ENCODE measurements around the gene TARS3.

Gene TARS3

GRCh38 chr15:101733545-101733944, 9.3 kb upstream of the TARS3 start:
- H3K4me3 ChIP-seq (replicated peaks; ENCODE audit: low read depth, low read length), result no peak overlapping the region
- no peak for DNase-seq (ENCODE audit: extremely low read depth, low read depth)
- TF ChIP-seq CTCF (IDR thresholded peaks at IDR 0.05; ENCODE audit: low read depth, low read length, missing control alignments), result no peak

DNA sequence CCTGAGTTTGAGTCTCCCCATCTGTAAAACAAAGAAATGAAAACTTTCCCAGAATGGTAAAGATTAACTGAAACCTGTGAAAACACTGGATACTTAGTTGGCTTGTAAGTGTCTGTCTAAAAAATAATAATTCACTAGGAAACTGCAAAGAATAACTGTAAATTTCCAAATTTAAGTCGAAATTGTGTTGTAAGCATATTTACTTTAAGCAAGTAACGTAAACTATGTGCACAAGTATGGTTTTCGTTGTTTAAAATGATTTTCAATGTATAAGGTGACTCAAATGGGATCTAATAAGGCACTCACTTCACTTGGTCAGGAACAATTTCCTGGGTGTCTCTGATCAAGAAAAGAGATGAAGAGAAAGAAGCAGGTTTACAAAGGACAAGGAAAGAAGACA, 8.5 kb upstream of the TARS3 start:
- no peak overlapping the region for H3K4me3 ChIP-seq (replicated peaks; ENCODE audit: low read depth, low read length)
- TF ChIP-seq CTCF (IDR thresholded peaks at IDR 0.05; ENCODE audit: low read depth, low read length, missing control alignments), result no peak
- DNase-seq (ENCODE audit: extremely low read depth, low read depth), result no peak

DNA sequence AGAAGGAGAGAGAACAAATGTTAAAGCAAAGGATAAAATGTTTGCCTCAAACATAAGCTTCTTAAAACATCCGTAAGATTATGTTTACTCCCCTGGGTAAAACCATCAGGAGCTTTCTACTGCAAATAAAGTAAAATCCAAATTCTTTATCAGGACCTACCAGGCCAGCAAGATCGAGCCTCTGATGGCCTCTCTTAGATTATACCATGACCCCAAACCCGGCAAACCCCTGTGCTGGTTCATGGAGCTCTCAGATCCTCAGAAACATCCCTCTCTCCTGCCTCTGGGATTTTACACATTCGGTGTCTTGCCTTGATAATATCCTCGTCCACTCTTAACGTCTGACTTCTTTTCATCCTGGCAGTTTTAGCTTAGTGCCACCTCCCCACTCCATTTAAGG, 7.5 kb upstream of the TARS3 start:
- DNase-seq (ENCODE audit: extremely low read depth, low read depth), result no peak
- no peak overlapping the region for H3K4me3 ChIP-seq (replicated peaks; ENCODE audit: low read depth, low read length)
- TF ChIP-seq CTCF (IDR thresholded peaks at IDR 0.05; ENCODE audit: low read depth, low read length, missing control alignments), result no peak

DNA sequence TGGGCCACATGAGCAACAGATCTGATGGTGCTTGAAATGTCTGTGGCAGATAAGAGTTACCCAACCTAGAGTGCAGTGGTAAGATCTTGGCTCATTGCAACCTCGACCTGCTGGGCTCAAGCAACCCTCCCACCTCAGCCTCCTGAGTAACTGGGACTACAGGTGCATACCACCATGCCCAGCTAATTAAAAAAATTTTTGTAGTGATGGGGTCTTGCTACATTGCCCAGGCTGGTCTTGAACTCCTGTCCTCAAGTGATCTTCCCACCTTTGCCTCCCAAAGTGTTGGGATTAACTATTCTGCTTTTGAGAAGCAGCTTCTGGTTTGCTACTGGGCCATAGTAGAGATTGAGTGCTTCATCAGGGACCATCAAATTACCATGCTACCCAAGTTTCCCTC, 2.9 kb upstream of the TARS3 start:
- H3K4me3 ChIP-seq (replicated peaks; ENCODE audit: low read depth, low read length), result no peak overlapping the region
- no peak for TF ChIP-seq CTCF (IDR thresholded peaks at IDR 0.05; ENCODE audit: low read depth, low read length, missing control alignments)
- no peak for DNase-seq (ENCODE audit: extremely low read depth, low read depth)

DNA sequence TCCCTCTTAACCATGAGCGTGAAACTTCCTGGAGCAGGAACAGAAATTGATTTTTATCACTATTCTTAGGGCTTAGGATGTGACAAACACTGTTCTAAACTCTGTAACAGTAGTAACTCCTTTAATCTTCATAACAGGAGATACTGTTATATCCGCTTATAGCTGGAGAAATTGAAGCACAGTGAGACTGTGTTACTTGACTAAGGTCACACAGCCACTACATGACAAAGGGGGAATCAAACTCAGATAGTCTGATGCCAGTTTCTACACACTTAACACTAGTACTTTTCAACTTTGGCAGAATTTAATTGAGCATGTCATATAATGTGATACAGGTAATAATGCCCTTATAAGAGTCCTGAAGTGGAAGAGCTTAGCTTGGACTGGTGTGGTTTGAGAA, 800 bp upstream of the TARS3 start:
- TF ChIP-seq CTCF (IDR thresholded peaks at IDR 0.05; ENCODE audit: low read depth, low read length, missing control alignments), result no peak
- no peak for DNase-seq (ENCODE audit: extremely low read depth, low read depth)
- H3K4me3 ChIP-seq (replicated peaks; ENCODE audit: low read depth, low read length), result no peak overlapping the region

DNA sequence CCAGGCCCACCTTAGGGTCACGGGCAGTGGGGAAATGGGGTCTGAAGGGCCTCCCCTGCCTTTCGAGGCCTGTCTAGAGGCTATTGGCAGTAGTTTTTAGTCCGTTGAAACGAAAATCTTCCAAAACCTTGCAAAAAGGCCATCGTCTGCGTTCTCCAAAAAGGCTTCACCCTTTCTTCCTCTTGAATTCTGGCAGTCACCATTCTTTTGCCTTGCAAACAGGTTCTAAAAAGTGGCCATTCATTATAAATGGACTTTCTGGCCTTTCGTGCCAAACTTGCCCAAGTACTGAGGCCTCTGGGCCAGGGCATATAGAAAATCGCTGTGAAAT, 367 bp upstream of the TARS3 start:
- TF ChIP-seq CTCF (IDR thresholded peaks at IDR 0.05; ENCODE audit: low read depth, low read length, missing control alignments), result no peak
- DNase-seq (ENCODE audit: extremely low read depth, low read depth), result no peak
- no peak overlapping the region for H3K4me3 ChIP-seq (replicated peaks; ENCODE audit: low read depth, low read length)

DNA sequence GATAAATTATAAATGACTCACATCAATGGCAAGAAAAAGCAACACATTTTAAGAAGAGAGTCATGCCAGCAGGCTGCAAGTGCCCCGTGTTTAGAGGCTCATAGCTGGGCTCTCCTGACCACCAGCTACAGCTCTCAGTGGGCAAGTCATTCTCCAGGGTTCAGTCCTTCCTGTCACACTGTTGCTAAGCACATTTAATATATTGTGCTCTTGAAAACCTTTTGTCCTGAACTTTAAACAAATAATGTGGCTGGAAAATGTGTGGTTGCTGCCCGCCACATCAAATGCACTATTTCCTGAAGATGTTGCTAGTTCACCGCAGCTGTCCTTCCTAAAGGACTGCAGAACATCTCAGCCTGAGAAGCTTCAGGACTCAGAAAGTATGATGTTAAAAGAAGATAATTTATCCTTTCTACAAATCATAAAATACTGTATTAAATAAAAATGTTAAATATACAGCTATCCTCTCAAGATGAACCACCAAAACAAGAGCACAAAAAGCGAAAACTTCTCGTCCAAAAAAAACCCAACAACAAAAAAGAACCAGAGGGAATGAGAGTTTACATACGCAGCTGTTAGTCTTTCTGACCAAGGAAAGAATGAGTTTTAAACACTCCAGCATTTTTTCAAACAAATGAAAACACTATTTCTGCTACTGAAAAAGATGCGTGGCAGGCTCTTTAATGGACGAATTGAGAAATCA, 951 bp downstream of the TARS3 start:
- peak; percentile 5 for DNase-seq (ENCODE audit: extremely low read depth, low read depth)
- no peak for TF ChIP-seq CTCF (IDR thresholded peaks at IDR 0.05; ENCODE audit: low read depth, low read length, missing control alignments)
- peak overlapping the region; percentile 67 for H3K4me3 ChIP-seq (replicated peaks; ENCODE audit: low read depth, low read length)
